Heart left ventricle (tissue), 16 donors: ENCODE measurements around the gene CTSF. TPM values are rescaled to one million over a fixed set of nuclear protein-coding genes. Genes with fewer than 3 reads are reported as not detected.
"Not testable (repeated sequence)": the region's sequence is repeated elsewhere in the genome, so short reads cannot be mapped to it uniquely, and the experiment has no call there.

Experiments used
- ATAC-seq, 4 donors: fragments of 200-7000 bp; cut with Tn5 transposase; one replicate each; pipeline ENCODE4 v1.9.1; 2020 to 2022; ENCODE audit warnings: moderate library complexity in 4 of 4, mild to moderate bottlenecking in 3 of 4, moderate number of reproducible peaks in 1 of 4
- DNase-seq, 5 donors: peaks; one replicate each; pipeline ENCODE4 v3.0.0-alpha.2; 2020
- H3K27ac ChIP-seq, 12 donors: fragments of 200-600 bp; sonication (generic) in 4 of 12; one replicate each; pipeline versions ENCODE4 v1.5.0 to v1.8.0; 2016 to 2022; ENCODE audit warnings: mild to moderate bottlenecking in 2 of 12
- H3K27me3 ChIP-seq, 9 donors: fragments of 200-600 bp; sonication (generic) in 2 of 9; one replicate each; pipeline versions ENCODE4 v1.5.1 to v1.8.0; 2016 to 2022; ENCODE audit warnings: mild to moderate bottlenecking in 3 of 9
- H3K36me3 ChIP-seq, 9 donors: fragments of 200-600 bp; sonication (generic) in 2 of 9; one replicate each; pipeline versions ENCODE4 v1.5.0 to v1.8.0; 2018 to 2022; ENCODE audit warnings: mild to moderate bottlenecking in 2 of 9
- H3K4me1 ChIP-seq, 12 donors: fragments of 200-600 bp; sonication (generic) in 4 of 12; one replicate each; pipeline versions ENCODE4 v1.5.0 to v1.8.0; 2016 to 2022; ENCODE audit warnings: mild to moderate bottlenecking in 3 of 12
- H3K4me3 ChIP-seq, 12 donors: fragments of 200-600 bp; sonication (generic) in 4 of 12; one replicate each; pipeline versions ENCODE4 v1.5.0 to v1.8.0; 2017 to 2022; ENCODE audit warnings: mild to moderate bottlenecking in 9 of 12, moderate library complexity in 4 of 12
- H3K9me3 ChIP-seq, 12 donors: fragments of 200-600 bp; sonication (generic) in 4 of 12; one replicate each; pipeline versions ENCODE4 v1.5.0 to v1.8.0; 2016 to 2022; ENCODE audit warnings: mild to moderate bottlenecking in 1 of 12
- POLR2A ChIP-seq, 2 donors: fragments of 450-650 bp; IDR thresholded peaks; one replicate each; pipeline ENCODE4 v1.6.1; 2017; ENCODE audit warnings: antibody characterized with exemption in 2 of 2, mild to moderate bottlenecking in 2 of 2, moderate library complexity in 2 of 2
- WGBS, 4 donors: extraction: QIAGEN DNeasy Blood & Tissue Kit in 2 of 4; methylation state at CpG; one replicate each; pipeline versions ENCODE4 v1.1.5 to v1.1.7; 2013 to 2018; 5-methylcytosine and 5-hydroxymethylcytosine counted together
- intact Hi-C, 10 donors: fragments of 100-400 bp; cut with DNase I; formaldehyde crosslinking; loops; one replicate each; pipeline versions ENCODE4 v1.11.1 to v1.14.2; 2022
- polyA plus RNA-seq, 2 donors: library from polyadenylated mRNA; stranded (reverse); fragments of 200-250 nt; gene quantifications; one replicate each; pipeline ENCODE4 v1.2.3, GENCODE V29; 2013
- total RNA-seq, 9 donors: library from RNA; depleted of rRNA in 2 of 9; stranded (reverse); fragments of >200 nt in 2 of 9; fragmentation: NEBNext Ultra II Directional in 3 of 9; extraction: Animal tissue kit (Norgen Biotek cat#: 25700) in 3 of 9; gene quantifications; one replicate each; pipeline versions ENCODE4 v1.1.0 to v1.2.4, GENCODE V29; 2016 to 2023
- TF ChIP-seq, protein P1 (sequence below), 12 donors: fragments of 200-600 bp; sonication (generic) in 4 of 12; IDR thresholded peaks; one replicate each; pipeline versions ENCODE4 v1.5.0 to v1.8.0; 2018 to 2022; ENCODE audit warnings: antibody characterized with exemption in 12 of 12, mild to moderate bottlenecking in 5 of 12
- donor health status: ischemic (EF 13 %, LVEDD 7.1; RV severe dilation, severe dysfunction).
- donor health status: healthy with polysubstance abuse.
- donor health status: DM: no; HTN: yes; CAD: no.
- donor health status: DM: no; HTN: no; CAD: no.
- donor health status: ischemic (EF 25% LVEDD 6.9; RV normal size, moderate dysfunction).
- donor health status: ischemic (EF 25% LVEDD 5.7; RV mildly dilated, moderate dysfunction).
- donor health status: healthy.
- donor health status: DM: yes; HTN: yes; CAD: no.
- donor health status: ischemic (EF 35%, LVEDD 5.7; RV mildly dilated, moderate dysfunction).
- donor health status: nonischemic (EF 11% LVEDD 7.7; RV severe dilation, severe dysfunction).
- donor health status: DM: yes; HTN: yes; CAD: no.
- donor health status: PGD.
- donor health status: ischemic (EF 29% LVEDD 5.4; RV normal size, mild dysfunction).
- donor health status: nonischemic (EF 23%, LVEDD 6.1; RV moderate dilation, normal function).

The CTSF gene
- total and polyA plus RNA-seq, 11 donors, result 17.7 to 76.4 (median 50.7) TPM

GRCh38 chr11:66545701-66546367 is 22.6 kb downstream of the CTSF start, which contains the start of gene ZDHHC24:
TSS of gene ZDHHC24 (minus strand) at chr11:66546048. CDS start at chr11:66546003, 45 bp downstream.
- Histone ChIP-seq H3K27me3 (no peaks in the 10 kb centered on the region), H3K27ac (peak within 1 kb of the TSS in 9 of 12 donors; percentile 61 to 85 (median 71)), H3K4me1 (peaks cover 2 to 40% (median 22%) of the 10 kb centered on the region in 12 donors), H3K9me3 (no peaks in the 10 kb centered on the region), H3K36me3 (peaks cover 0 to 21% (median 16%) of the 10 kb centered on the region in 9 donors), H3K4me3 (peak within 1 kb of the TSS; percentile 67 to 98 (median 83))
- TF ChIP-seq, protein P1, sequence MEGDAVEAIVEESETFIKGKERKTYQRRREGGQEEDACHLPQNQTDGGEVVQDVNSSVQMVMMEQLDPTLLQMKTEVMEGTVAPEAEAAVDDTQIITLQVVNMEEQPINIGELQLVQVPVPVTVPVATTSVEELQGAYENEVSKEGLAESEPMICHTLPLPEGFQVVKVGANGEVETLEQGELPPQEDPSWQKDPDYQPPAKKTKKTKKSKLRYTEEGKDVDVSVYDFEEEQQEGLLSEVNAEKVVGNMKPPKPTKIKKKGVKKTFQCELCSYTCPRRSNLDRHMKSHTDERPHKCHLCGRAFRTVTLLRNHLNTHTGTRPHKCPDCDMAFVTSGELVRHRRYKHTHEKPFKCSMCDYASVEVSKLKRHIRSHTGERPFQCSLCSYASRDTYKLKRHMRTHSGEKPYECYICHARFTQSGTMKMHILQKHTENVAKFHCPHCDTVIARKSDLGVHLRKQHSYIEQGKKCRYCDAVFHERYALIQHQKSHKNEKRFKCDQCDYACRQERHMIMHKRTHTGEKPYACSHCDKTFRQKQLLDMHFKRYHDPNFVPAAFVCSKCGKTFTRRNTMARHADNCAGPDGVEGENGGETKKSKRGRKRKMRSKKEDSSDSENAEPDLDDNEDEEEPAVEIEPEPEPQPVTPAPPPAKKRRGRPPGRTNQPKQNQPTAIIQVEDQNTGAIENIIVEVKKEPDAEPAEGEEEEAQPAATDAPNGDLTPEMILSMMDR (IDR thresholded peaks at IDR 0.05), result peak in 1 of 12 donors; percentile 9
- TF ChIP-seq POLR2A (IDR thresholded peaks at IDR 0.05), result peak in 1 of 2 donors; percentile 78
- DNase-seq, result peak; percentile 97 to 99 (median 98)
- intact Hi-C loops, result no loop called here
- WGBS, 4 donors, result 0 to 1% (median 1%) methylated on average over 27 to 71 of the region's 71 CpGs
- peak; percentile 95 to 99 (median 98) for ATAC-seq

DNA sequence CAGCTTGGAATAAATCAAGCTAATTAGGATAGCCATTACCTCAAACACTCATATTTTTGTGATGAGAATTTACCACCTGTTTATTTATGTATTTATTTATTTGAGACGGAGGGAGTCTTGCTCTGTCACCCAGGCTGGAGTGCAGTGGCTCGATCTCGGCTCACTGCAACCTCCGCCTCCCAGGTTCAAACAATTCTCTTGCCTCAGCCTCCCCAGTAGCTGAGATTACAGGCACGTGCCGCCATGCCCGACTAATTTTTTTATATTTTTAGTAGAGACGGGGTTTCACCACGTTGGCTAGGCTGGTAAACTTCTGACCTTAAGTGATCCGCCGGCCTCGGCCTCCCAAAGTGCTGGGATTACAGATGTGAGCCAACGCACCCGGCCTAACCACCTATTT is 23.5 kb downstream of the CTSF start:
- peaks cover 0 to 27% (median 16%) of the 10 kb centered on the region in 9 donors for H3K36me3 ChIP-seq
- H3K27me3 ChIP-seq, DNase-seq, H3K9me3 ChIP-seq, intact Hi-C loops, ATAC-seq: not testable (repeated sequence)
- peak overlapping the region in 1 of 12 donors; percentile 82 for H3K27ac ChIP-seq
- peaks cover 2 to 40% (median 22%) of the 10 kb centered on the region in 12 donors for H3K4me1 ChIP-seq
- H3K4me3 ChIP-seq, result peak overlapping the region in 11 of 12 donors; percentile 67 to 98 (median 84)
- WGBS, 4 donors, result 82 to 86% (median 84%) methylated on average over 14 of the region's 14 CpGs

GRCh38 chr11:66543263-66544107 is 24.9 kb downstream of the CTSF start:
- intact Hi-C loops, result no loop called here

GRCh38 chr11:66542362-66542761 is 26.0 kb downstream of the CTSF start:
- no peak for ATAC-seq

More at GRCh38 chr11:66543263-66544107, 24.9 kb downstream of the CTSF start:
- Histone ChIP-seq H3K4me3 (peak overlapping the region in 3 of 12 donors; percentile 7 to 38 (median 28)), H3K27ac (peak overlapping the region in 3 of 12 donors; percentile 13 to 74 (median 15)), H3K36me3 (peaks cover 0 to 42% (median 27%) of the 10 kb centered on the region in 9 donors), H3K9me3 (no peaks in the 10 kb centered on the region), H3K4me1 (peaks cover 2 to 40% (median 22%) of the 10 kb centered on the region in 12 donors), H3K27me3 (no peaks in the 10 kb centered on the region)
- 25 to 73% (median 41%) methylated on average over 9 to 26 of the region's 26 CpGs for WGBS, 4 donors
- ATAC-seq, result peak in 1 of 4 donors; percentile 2
- TF ChIP-seq POLR2A (IDR thresholded peaks at IDR 0.05), result no peak
- TF ChIP-seq, protein P1 (IDR thresholded peaks at IDR 0.05), result peak in 10 of 12 donors; percentile 14 to 52 (median 32)
- DNase-seq, result peak in 3 of 5 donors; percentile 44 to 51 (median 47)

More at GRCh38 chr11:66542362-66542761, 26.0 kb downstream of the CTSF start:
- WGBS, 4 donors, result 88 to 94% (median 89%) methylated on average over 10 of the region's 10 CpGs
- intact Hi-C loops, result no loop called here
- Histone ChIP-seq H3K27ac (no peak overlapping the region), H3K9me3 (no peaks in the 10 kb centered on the region), H3K36me3 (peaks cover 0 to 47% (median 31%) of the 10 kb centered on the region in 9 donors), H3K27me3 (no peaks in the 10 kb centered on the region), H3K4me1 (peaks cover 2 to 40% (median 22%) of the 10 kb centered on the region in 12 donors), H3K4me3 (no peak overlapping the region)
- no peak for DNase-seq
- no peak for TF ChIP-seq POLR2A (IDR thresholded peaks at IDR 0.05)
- TF ChIP-seq, protein P1 (IDR thresholded peaks at IDR 0.05), result no peak
